Activated naive CD8-positive, alpha-beta T cell treated with anti-CD3 and anti-CD28 coated beads, Interleukin-2, amount 10 ng/mL, durations not matched to agents 7 days and 5 days (primary cell): ENCODE data around the gene ZFHX3. TPM values are rescaled to one million over a fixed set of nuclear protein-coding genes. Genes with fewer than 3 reads are reported as not detected.

Experiments
- ATAC-seq: fragments of 150-1000 bp; cut with Tn5 transposase; one replicate; pipeline ENCODE4 v1.10.0; 2021; ENCODE audit warnings: low read depth, moderate library complexity
- POLR2A ChIA-PET: fragments of 350-600 bp; sonication (Branson Sonifier 250); formaldehyde crosslinking; loops from one replicate; lab custom pipeline; 2021; ENCODE audit warnings: antibody characterized with exemption; lab: Charles Lee
- DNase-seq: peaks from one replicate; pipeline ENCODE4 v3.0.0; 2021
- H3K27ac Mint-ChIP-seq: one replicate; pipeline ENCODE4 v1.8.0; 2022; ENCODE audit warnings: mild to moderate bottlenecking, mixed read lengths
- H3K27me3 Mint-ChIP-seq: one replicate; pipeline ENCODE4 v1.8.0; 2022; ENCODE audit warnings: mild to moderate bottlenecking, moderate library complexity, mixed read lengths
- H3K36me3 Mint-ChIP-seq: one replicate; pipeline ENCODE4 v1.8.0; 2021; ENCODE audit warnings: mild to moderate bottlenecking, mixed read lengths
- H3K4me1 Mint-ChIP-seq: one replicate; pipeline ENCODE4 v1.8.0; 2021; ENCODE audit warnings: mixed read lengths
- H3K4me3 Mint-ChIP-seq: one replicate; pipeline ENCODE4 v1.8.0; 2022; ENCODE audit warnings: mild to moderate bottlenecking, moderate library complexity, mixed read lengths
- H3K9me3 Mint-ChIP-seq: one replicate; pipeline ENCODE4 v1.8.0; 2021; ENCODE audit warnings: mixed read lengths
- total RNA-seq, 2 experiments: library from RNA; stranded (reverse); gene quantifications; one replicate each; pipeline ENCODE4 v1.2.3, GENCODE V29; 2021

Gene ZFHX3
- total RNA-seq, 2 experiments from 2014 or later: 1.1 to 1.6 TPM

DNA sequence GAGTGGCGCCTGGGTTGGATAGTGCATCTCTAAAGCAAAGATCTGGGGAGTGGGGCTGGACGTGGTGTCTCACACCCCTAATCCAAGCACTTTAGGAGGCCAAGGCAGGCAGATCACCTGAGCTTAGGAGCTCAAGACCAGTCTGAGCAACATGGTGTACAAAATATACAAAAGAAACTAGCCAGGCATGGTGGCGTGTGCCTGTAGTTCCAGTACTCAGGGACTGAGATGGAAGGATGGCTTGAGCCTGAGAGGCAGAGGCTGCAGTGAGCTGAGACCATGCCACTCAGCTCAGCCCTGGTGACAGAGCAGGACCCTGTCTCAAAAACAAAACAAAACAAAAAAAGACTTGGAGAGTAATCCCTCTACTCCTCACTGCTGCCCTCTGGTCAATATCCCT is 96.0 kb downstream of the ZFHX3 start:
- H3K27me3 Mint-ChIP-seq: no peaks in the 10 kb centered on the region
- H3K27ac Mint-ChIP-seq: no peak overlapping the region
- no peaks in the 10 kb centered on the region for H3K4me1 Mint-ChIP-seq
- no peak overlapping the region for H3K4me3 Mint-ChIP-seq
- DNase-seq (no peak), ATAC-seq (no peak)
- no peaks in the 10 kb centered on the region for H3K36me3 Mint-ChIP-seq
- POLR2A ChIA-PET: no interaction called here
- peaks cover 2% of the 10 kb centered on the region for H3K9me3 Mint-ChIP-seq

GRCh38 chr16:72950669-72951068 is 97.3 kb downstream of the ZFHX3 start:
- POLR2A ChIA-PET: no interaction called here
- Mint-ChIP-seq H3K4me1 (no peaks in the 10 kb centered on the region), H3K4me3 (no peak overlapping the region), H3K36me3 (no peaks in the 10 kb centered on the region), H3K27ac (no peak overlapping the region), H3K9me3 (peaks cover under 1% of the 10 kb centered on the region), H3K27me3 (no peaks in the 10 kb centered on the region)
- ATAC-seq (no peak), DNase-seq (no peak)

- H3K36me3 Mint-ChIP-seq: no peaks in the 10 kb centered on the region
- no peak overlapping the region for H3K27ac Mint-ChIP-seq
- H3K27me3 Mint-ChIP-seq: peaks cover 9% of the 10 kb centered on the region
- DNase-seq: no peak
- POLR2A ChIA-PET: no interaction called here
- H3K4me3 Mint-ChIP-seq: no peak overlapping the region
- no peaks in the 10 kb centered on the region for H3K9me3 Mint-ChIP-seq
- no peaks in the 10 kb centered on the region for H3K4me1 Mint-ChIP-seq
- ATAC-seq: no peak
These were observed 99.6 kb downstream of the ZFHX3 start for GRCh38 chr16:72948238-72948829.

DNA sequence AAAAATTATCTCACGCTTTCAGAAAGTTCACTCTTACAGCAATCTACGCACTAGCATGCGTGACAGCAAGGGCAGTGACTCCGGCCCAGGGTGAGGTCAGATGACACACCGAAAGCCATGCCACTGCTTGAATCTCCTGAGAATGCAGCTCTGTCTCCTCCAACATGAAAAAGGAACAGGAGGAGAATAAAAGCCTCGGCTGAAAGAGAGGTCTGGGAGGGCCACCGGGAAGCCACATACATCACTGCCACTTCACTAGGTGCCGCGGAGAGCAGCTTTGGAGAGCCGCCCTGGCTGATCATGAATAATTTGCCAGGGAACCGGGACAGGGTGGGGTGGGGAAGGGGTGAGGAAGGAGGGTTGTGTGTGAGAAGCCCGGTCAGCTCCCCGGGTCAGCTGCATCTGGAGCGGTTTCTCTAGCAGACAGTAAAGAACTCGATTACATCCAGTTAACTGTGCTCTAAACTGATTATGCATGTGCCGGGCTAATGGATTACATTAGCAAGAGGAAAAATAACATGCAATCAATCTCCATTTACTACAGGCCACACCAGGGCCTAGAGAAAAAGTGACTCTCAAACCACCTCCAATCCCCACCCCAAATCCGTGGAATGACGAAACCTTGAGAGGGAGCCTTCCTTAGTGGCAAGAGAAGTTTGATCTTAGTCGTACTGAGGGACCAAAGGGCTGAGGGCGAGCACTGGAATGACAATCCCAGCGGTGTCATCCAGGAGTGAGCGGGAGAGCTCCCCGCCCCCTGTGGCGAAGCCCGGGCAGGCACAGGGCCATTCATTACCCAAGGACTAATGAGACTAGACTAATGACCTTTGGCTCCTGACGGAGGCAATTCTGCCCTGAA is 100.3 kb downstream of the ZFHX3 start:
- POLR2A ChIA-PET: no interaction called here
- peaks cover 12% of the 10 kb centered on the region for H3K27me3 Mint-ChIP-seq
- DNase-seq (no peak), ATAC-seq (no peak)
- no peak overlapping the region for H3K4me3 Mint-ChIP-seq
- no peak overlapping the region for H3K27ac Mint-ChIP-seq
- H3K9me3 Mint-ChIP-seq: no peaks in the 10 kb centered on the region
- H3K4me1 Mint-ChIP-seq: no peaks in the 10 kb centered on the region
- no peaks in the 10 kb centered on the region for H3K36me3 Mint-ChIP-seq

GRCh38 chr16:72946474-72947194 is 101.3 kb downstream of the ZFHX3 start:
- Mint-ChIP-seq H3K4me3 (no peak overlapping the region), H3K27me3 (peaks cover 19% of the 10 kb centered on the region), H3K27ac (no peak overlapping the region), H3K36me3 (no peaks in the 10 kb centered on the region), H3K9me3 (no peaks in the 10 kb centered on the region), H3K4me1 (no peaks in the 10 kb centered on the region)
- ATAC-seq (no peak), DNase-seq (no peak)
- POLR2A ChIA-PET: no interaction called here

DNA sequence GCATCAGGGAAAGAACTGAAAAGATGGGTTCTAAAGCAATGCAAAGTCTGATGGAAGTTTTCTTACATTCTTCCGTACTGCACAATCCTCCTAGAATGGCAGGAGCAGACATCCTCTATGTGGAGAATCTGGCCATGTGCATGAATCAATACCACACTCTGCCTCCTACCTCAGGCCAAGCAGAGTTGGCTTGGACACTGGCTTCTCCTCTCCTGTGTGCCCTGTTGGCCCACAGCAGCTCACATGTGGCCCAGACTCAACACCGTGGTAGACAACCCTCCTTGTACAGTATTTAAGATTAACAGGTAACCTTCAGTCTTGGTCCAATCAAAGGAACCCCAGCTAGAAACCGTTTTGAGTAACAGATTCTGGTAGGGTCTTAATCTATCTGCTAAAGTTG is 101.9 kb downstream of the ZFHX3 start:
- H3K4me1 Mint-ChIP-seq: no peaks in the 10 kb centered on the region
- peaks cover 19% of the 10 kb centered on the region for H3K27me3 Mint-ChIP-seq
- H3K27ac Mint-ChIP-seq: no peak overlapping the region
- POLR2A ChIA-PET: no interaction called here
- H3K36me3 Mint-ChIP-seq: no peaks in the 10 kb centered on the region
- ATAC-seq (no peak), DNase-seq (no peak)
- no peak overlapping the region for H3K4me3 Mint-ChIP-seq
- H3K9me3 Mint-ChIP-seq: no peaks in the 10 kb centered on the region

DNA sequence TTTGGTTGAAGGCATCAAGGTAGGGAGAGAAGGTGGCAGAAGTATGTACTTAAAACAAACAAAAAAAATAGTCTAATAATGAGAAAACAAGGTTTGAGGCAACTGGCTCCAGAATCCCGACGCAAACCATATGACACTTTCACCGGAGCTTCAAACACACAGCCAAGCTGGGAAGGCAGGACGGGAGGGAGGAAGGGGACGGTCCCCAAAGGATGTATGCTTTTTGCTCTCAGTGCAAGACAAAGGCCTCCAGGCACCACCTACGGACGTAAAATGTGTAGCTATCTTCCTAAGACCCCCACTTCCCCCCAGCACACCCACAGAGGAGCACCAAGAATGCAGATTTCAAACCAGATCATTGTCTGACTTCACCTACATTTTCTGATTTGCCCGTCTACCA is 102.3 kb downstream of the ZFHX3 start:
- no peak for ATAC-seq
- Mint-ChIP-seq H3K9me3 (no peaks in the 10 kb centered on the region), H3K36me3 (no peaks in the 10 kb centered on the region), H3K4me3 (no peak overlapping the region), H3K4me1 (no peaks in the 10 kb centered on the region), H3K27me3 (peaks cover 19% of the 10 kb centered on the region), H3K27ac (no peak overlapping the region)
- no peak for DNase-seq
- POLR2A ChIA-PET: no interaction called here

- Mint-ChIP-seq H3K36me3 (no peaks in the 10 kb centered on the region), H3K27me3 (peaks cover 19% of the 10 kb centered on the region), H3K27ac (no peak overlapping the region), H3K4me1 (no peaks in the 10 kb centered on the region), H3K4me3 (no peak overlapping the region), H3K9me3 (no peaks in the 10 kb centered on the region)
- DNase-seq (no peak), ATAC-seq (no peak)
- POLR2A ChIA-PET: no interaction called here
These were observed 103.0 kb downstream of the ZFHX3 start for GRCh38 chr16:72944757-72945485.

DNA sequence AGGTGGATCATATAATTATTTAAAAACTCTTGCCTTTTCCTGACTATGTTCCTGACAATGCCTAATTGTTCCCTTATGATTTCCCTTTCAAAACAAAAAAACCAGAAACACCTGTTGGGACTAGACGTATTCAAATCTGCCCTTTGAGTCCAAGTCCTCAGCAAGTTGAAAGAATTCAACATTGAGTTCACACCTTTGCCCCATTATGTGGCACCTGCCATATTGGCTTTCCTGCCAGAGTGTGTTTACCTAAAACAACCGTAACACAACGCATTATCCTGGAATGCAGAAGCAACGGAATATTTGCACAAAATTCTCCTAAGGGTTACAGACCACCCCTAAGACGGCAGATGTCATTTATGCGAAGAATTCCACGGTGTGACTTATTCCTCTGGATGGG is 105.9 kb downstream of the ZFHX3 start:
- POLR2A ChIA-PET: no interaction called here

DNA sequence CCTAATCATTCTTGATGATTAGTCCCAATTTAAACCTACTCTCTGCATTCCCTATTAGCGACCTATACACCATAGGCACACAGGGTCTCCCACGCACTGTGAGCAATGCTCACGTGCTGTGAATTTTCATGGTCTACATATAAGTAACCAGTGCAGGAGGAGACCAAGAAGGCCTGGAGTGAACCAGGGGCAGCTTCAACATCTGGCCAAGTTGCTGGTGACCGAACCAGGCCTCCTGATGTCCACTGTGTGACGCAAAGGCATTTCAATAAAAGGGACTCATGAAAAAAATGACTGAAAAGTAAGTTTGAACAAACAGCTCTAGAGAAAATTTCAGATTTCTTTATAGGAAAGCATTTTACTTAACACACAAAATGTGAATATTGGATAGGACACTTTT is 107.0 kb downstream of the ZFHX3 start:
- DNase-seq (no peak), ATAC-seq (no peak)
- POLR2A ChIA-PET: no interaction called here
- no peak overlapping the region for H3K27ac Mint-ChIP-seq
- H3K4me1 Mint-ChIP-seq: peaks cover 1% of the 10 kb centered on the region
- H3K36me3 Mint-ChIP-seq: no peaks in the 10 kb centered on the region
- no peaks in the 10 kb centered on the region for H3K9me3 Mint-ChIP-seq
- peaks cover 27% of the 10 kb centered on the region for H3K27me3 Mint-ChIP-seq
- no peak overlapping the region for H3K4me3 Mint-ChIP-seq

More for the DNA sequence above, 105.9 kb downstream of the ZFHX3 start:
- DNase-seq (no peak), ATAC-seq (no peak)
- Mint-ChIP-seq H3K9me3 (no peaks in the 10 kb centered on the region), H3K27ac (no peak overlapping the region), H3K36me3 (no peaks in the 10 kb centered on the region), H3K4me1 (peaks cover 1% of the 10 kb centered on the region), H3K4me3 (no peak overlapping the region), H3K27me3 (peaks cover 27% of the 10 kb centered on the region)

- no peaks in the 10 kb centered on the region for H3K9me3 Mint-ChIP-seq
- peaks cover 27% of the 10 kb centered on the region for H3K27me3 Mint-ChIP-seq
- POLR2A ChIA-PET: no interaction called here
- H3K27ac Mint-ChIP-seq: no peak overlapping the region
- DNase-seq (no peak), ATAC-seq (no peak)
- no peak overlapping the region for H3K4me3 Mint-ChIP-seq
- H3K4me1 Mint-ChIP-seq: peaks cover 1% of the 10 kb centered on the region
- H3K36me3 Mint-ChIP-seq: no peaks in the 10 kb centered on the region
These were observed 108.7 kb downstream of the ZFHX3 start for GRCh38 chr16:72939247-72939646.

DNA sequence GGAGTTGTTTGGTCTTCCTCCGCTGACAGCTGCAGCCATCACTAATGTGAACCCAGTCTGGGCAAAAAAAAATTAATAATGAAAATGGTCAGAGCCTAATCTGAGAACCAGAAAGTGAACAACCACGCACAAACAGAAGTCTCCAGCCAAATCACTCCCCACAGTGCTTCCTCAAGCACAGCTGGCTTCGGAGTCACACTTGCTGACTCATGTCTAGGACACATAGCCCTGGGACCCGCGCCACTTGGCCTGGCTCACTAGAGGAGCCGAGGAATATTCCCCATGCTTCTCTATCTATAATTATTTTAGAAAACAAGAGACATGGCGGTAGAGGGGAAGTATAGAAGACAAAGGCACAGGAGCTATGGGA is 109.1 kb downstream of the ZFHX3 start:
- Mint-ChIP-seq H3K4me3 (no peak overlapping the region), H3K27ac (no peak overlapping the region), H3K36me3 (no peaks in the 10 kb centered on the region), H3K27me3 (peaks cover 26% of the 10 kb centered on the region), H3K9me3 (no peaks in the 10 kb centered on the region), H3K4me1 (peaks cover 1% of the 10 kb centered on the region)
- POLR2A ChIA-PET: no interaction called here
- no peak for DNase-seq
- no peak for ATAC-seq
